H9 (cell line): ENCODE measurements around the gene MUC4. TPM values are rescaled to one million over a fixed set of nuclear protein-coding genes. Genes with fewer than 3 reads are reported as not detected.

Experiments used
- DNase-seq: peaks from one replicate; pipeline ENCODE4 v3.0.0-alpha.2; 2017
- H2AFZ ChIP-seq: one replicate; pipeline ENCODE4 v1.6.1; 2013; ENCODE audit warnings: mild to moderate bottlenecking, low read length, control low read depth, moderate library complexity
- H2AK5ac ChIP-seq: 2 replicates; pipeline ENCODE4 v1.6.1; 2013; ENCODE audit warnings: low read length, control low read depth, mixed read lengths; ENCODE audit not compliant: insufficient read length
- H2BK120ac ChIP-seq: one replicate; pipeline ENCODE4 v1.6.1; 2013; ENCODE audit warnings: low read depth, mild to moderate bottlenecking, low read length, control low read depth, inconsistent platforms; ENCODE audit not compliant: poor library complexity, severe bottlenecking
- H2BK12ac ChIP-seq: 2 replicates; pipeline ENCODE4 v1.6.1; 2013; ENCODE audit warnings: low read length, control low read depth, mixed read lengths, low read depth; ENCODE audit not compliant: insufficient read length
- H2BK15ac ChIP-seq: 2 replicates; pipeline ENCODE4 v1.6.1; 2013; ENCODE audit warnings: low read depth, low read length, control low read depth
- H2BK20ac ChIP-seq: one replicate; pipeline ENCODE4 v1.6.1; 2013; ENCODE audit warnings: low read depth, mild to moderate bottlenecking, low read length, control low read depth, inconsistent platforms; ENCODE audit not compliant: poor library complexity, severe bottlenecking
- H2BK5ac ChIP-seq: 2 replicates; pipeline ENCODE4 v1.6.1; 2013; ENCODE audit warnings: low read length, control low read depth, mixed read lengths; ENCODE audit not compliant: insufficient read length
- H3K14ac ChIP-seq: 2 replicates; pipeline ENCODE4 v1.6.1; 2013; ENCODE audit warnings: low read length, control low read depth; ENCODE audit not compliant: insufficient read depth
- H3K18ac ChIP-seq: 2 replicates; pipeline ENCODE4 v1.6.1; 2013; ENCODE audit warnings: low read depth, mild to moderate bottlenecking, mixed read lengths, low read length, control low read depth; ENCODE audit not compliant: insufficient read length
- H3K23ac ChIP-seq: 2 replicates; pipeline ENCODE4 v1.6.1; 2013; ENCODE audit warnings: low read length, control low read depth, mixed read lengths, low read depth; ENCODE audit not compliant: insufficient read length
- H3K23me2 ChIP-seq: 2 replicates; pipeline ENCODE4 v1.6.1; 2013; ENCODE audit warnings: low read depth, mild to moderate bottlenecking, mixed read lengths, low read length, control low read depth; ENCODE audit not compliant: insufficient read length, poor library complexity, severe bottlenecking
- H3K27ac ChIP-seq: 2 replicates; pipeline ENCODE4 v1.5.1; 2013; ENCODE audit warnings: low read length, control low read depth, mixed read lengths, low read depth; ENCODE audit not compliant: insufficient read length
- H3K27me3 ChIP-seq: 2 replicates; pipeline ENCODE4 v1.6.1; 2013; ENCODE audit warnings: low read length, control low read depth, inconsistent platforms; ENCODE audit not compliant: insufficient read depth
- H3K4ac ChIP-seq: 2 replicates; pipeline ENCODE4 v1.6.1; 2013; ENCODE audit warnings: low read depth, mild to moderate bottlenecking, control low read depth, inconsistent platforms, low read length, moderate library complexity
- H3K4me1 ChIP-seq: 2 replicates; pipeline ENCODE4 v1.6.1; 2013; ENCODE audit warnings: low read length, control low read depth, inconsistent platforms; ENCODE audit not compliant: insufficient read depth
- H3K4me2 ChIP-seq: 2 replicates; pipeline ENCODE4 v1.6.1; 2013; ENCODE audit warnings: low read length, control low read depth, mixed read lengths; ENCODE audit not compliant: insufficient read length, insufficient read depth
- H3K56ac ChIP-seq: 2 replicates; pipeline ENCODE4 v1.6.1; 2013; ENCODE audit warnings: low read depth, mild to moderate bottlenecking, mixed read lengths, low read length, control low read depth; ENCODE audit not compliant: insufficient read length
- H3K79me1 ChIP-seq: 2 replicates; pipeline ENCODE4 v1.6.1; 2013; ENCODE audit warnings: low read depth, mild to moderate bottlenecking, moderate library complexity, low read length, control low read depth, inconsistent platforms; ENCODE audit not compliant: insufficient read depth, poor library complexity, severe bottlenecking
- H3K79me2 ChIP-seq: 2 replicates; pipeline ENCODE4 v1.6.1; 2013; ENCODE audit warnings: low read length, control low read depth, inconsistent platforms; ENCODE audit not compliant: insufficient read depth
- H3K9ac ChIP-seq: 2 replicates; pipeline ENCODE4 v1.6.1; 2013; ENCODE audit warnings: low read length, control low read depth, mixed read lengths; ENCODE audit not compliant: insufficient read length; ENCODE audit errors: extremely low read depth
- H3K9me3 ChIP-seq: one replicate; pipeline ENCODE4 v1.6.1; 2013; ENCODE audit warnings: low read depth, low read length, inconsistent platforms; ENCODE audit not compliant: control insufficient read depth
- H3T11ph ChIP-seq: one replicate; pipeline ENCODE4 v1.6.1; 2013; ENCODE audit warnings: mild to moderate bottlenecking, low read length, control low read depth, inconsistent platforms
- H4K20me1 ChIP-seq: one replicate; pipeline ENCODE4 v1.6.1; 2013; ENCODE audit not compliant: control insufficient read depth, insufficient read length, insufficient read depth
- H4K5ac ChIP-seq: 2 replicates; pipeline ENCODE4 v1.6.1; 2013; ENCODE audit warnings: low read depth, mild to moderate bottlenecking, mixed read lengths, low read length, control low read depth; ENCODE audit not compliant: insufficient read length
- H4K8ac ChIP-seq: replicated peaks from 2 replicates; pipeline ENCODE4 v1.6.1; 2013; ENCODE audit warnings: low read length, control low read depth, mixed read lengths, low read depth; ENCODE audit not compliant: insufficient read length
- H4K91ac ChIP-seq: 2 replicates; pipeline ENCODE4 v1.6.1; 2013; ENCODE audit warnings: low read depth, mild to moderate bottlenecking, moderate library complexity, mixed read lengths, low read length, control low read depth; ENCODE audit not compliant: insufficient read length
- H3K27ac Mint-ChIP-seq, 3 experiments: 2 replicates in 2 of 3; 3 replicates in 1 of 3; pipeline ENCODE4 v1.8.0; 2020 to 2021; ENCODE audit warnings: mixed read lengths in 3 of 3, mild to moderate bottlenecking in 1 of 3, moderate library complexity in 1 of 3
- H3K27me3 Mint-ChIP-seq: 2 replicates; pipeline ENCODE4 v1.8.0; 2021; ENCODE audit warnings: low read depth, mild to moderate bottlenecking, moderate library complexity, mixed read lengths
- H3K36me3 Mint-ChIP-seq, 3 experiments: 2 replicates in 2 of 3; 3 replicates in 1 of 3; pipeline ENCODE4 v1.8.0; 2020 to 2021; ENCODE audit warnings: low read depth in 3 of 3, mixed read lengths in 3 of 3; ENCODE audit not compliant: insufficient read depth in 1 of 3
- H3K4me1 Mint-ChIP-seq, 2 experiments: 2 replicates each; pipeline ENCODE4 v1.8.0; 2020; ENCODE audit warnings: mixed read lengths in 2 of 2
- H3K4me3 Mint-ChIP-seq, 2 experiments: 2 replicates in 1 of 2; 3 replicates in 1 of 2; pipeline ENCODE4 v1.8.0; 2020 to 2021; ENCODE audit warnings: mild to moderate bottlenecking in 2 of 2, mixed read lengths in 2 of 2, moderate library complexity in 1 of 2
- H3K9me3 Mint-ChIP-seq, 2 experiments: 2 replicates in 1 of 2; 3 replicates in 1 of 2; pipeline ENCODE4 v1.8.0; 2020; ENCODE audit warnings: mild to moderate bottlenecking in 2 of 2, mixed read lengths in 2 of 2, moderate library complexity in 1 of 2
- CTCF ChIP-seq: fragments of 200-600 bp; sonication (generic); conservative IDR thresholded peaks from 3 replicates; pipeline ENCODE4 v1.8.0; 2021; ENCODE audit warnings: antibody characterized with exemption, mild to moderate bottlenecking
- WGBS: extraction: QIAGEN DNeasy Blood & Tissue Kit; methylation state at CpG from one replicate; pipeline ENCODE4 v1.1.7; 2013; ENCODE audit warnings: missing lambda C conversion rate, low lambda C conversion rate, mixed read lengths; ENCODE audit not compliant: insufficient read length; ENCODE audit errors: extremely low coverage; 5-methylcytosine and 5-hydroxymethylcytosine counted together
- total RNA-seq: library from RNA; stranded (reverse); gene quantifications from 2 replicates; pipeline ENCODE4 v1.2.1, GENCODE V29; 2021

Gene MUC4
- total RNA-seq, 1 experiment from 2014 or later: 1.2 TPM

- no peaks in the 10 kb centered on the region for H3K9me3 ChIP-seq
- H3T11ph ChIP-seq: no peak overlapping the region
- no peak for DNase-seq
- no peak overlapping the region for H3K23ac ChIP-seq
- H3K18ac ChIP-seq: no peak overlapping the region
- H3K9ac ChIP-seq: no peak overlapping the region
- H3K27ac ChIP-seq: no peak overlapping the region
- H2AFZ ChIP-seq: no peak overlapping the region
- H3K56ac ChIP-seq: no peak overlapping the region
- H3K4ac ChIP-seq: no peak overlapping the region
- H3K4me2 ChIP-seq: no peak overlapping the region
- H3K27ac Mint-ChIP-seq: no peak overlapping the region
- no peak overlapping the region for H4K5ac ChIP-seq
- peak; percentile 52 for TF ChIP-seq CTCF
- no peaks in the 10 kb centered on the region for H3K4me1 ChIP-seq
- H2BK5ac ChIP-seq: no peak overlapping the region
- no peak overlapping the region for H2BK20ac ChIP-seq
- WGBS: no CpG with 5 or more reads among the region's 13 CpGs
- peaks cover 12% of the 10 kb centered on the region for H3K27me3 Mint-ChIP-seq
- no peak overlapping the region for H2BK120ac ChIP-seq
- no peak overlapping the region for H2BK12ac ChIP-seq
- H3K14ac ChIP-seq: no peak overlapping the region
- no peaks in the 10 kb centered on the region for H3K36me3 Mint-ChIP-seq
- H3K79me1 ChIP-seq: no peaks in the 10 kb centered on the region
- H2BK15ac ChIP-seq: no peak overlapping the region
- H3K27me3 ChIP-seq: no peaks in the 10 kb centered on the region
- H4K91ac ChIP-seq: no peak overlapping the region
- peaks cover 22 to 25% of the 10 kb centered on the region in 2 experiments for H3K4me1 Mint-ChIP-seq
- no peaks in the 10 kb centered on the region for H3K23me2 ChIP-seq
- no peak overlapping the region for H3K4me3 Mint-ChIP-seq
- no peak overlapping the region for H4K8ac ChIP-seq
- peaks cover 0 to 3% of the 10 kb centered on the region in 2 experiments; a peak in 2 of 5 replicates for H3K9me3 Mint-ChIP-seq
- H3K79me2 ChIP-seq: no peaks in the 10 kb centered on the region
- no peaks in the 10 kb centered on the region for H4K20me1 ChIP-seq
- H2AK5ac ChIP-seq: no peak overlapping the region
Observed at GRCh38 chr3:195855471-195856409, 44.0 kb upstream of the MUC4 start.
